Measurements from ENCODE around the gene SSH2. TPM values are rescaled to one million over a fixed set of nuclear protein-coding genes. Genes with fewer than 3 reads are reported as not detected.

Gene SSH2
- total and polyA plus RNA-seq, 2 of the 13 experiments (the other 11 are each of a cell fraction or from before 2014, with no cell fraction given) = 6.0 to 6.4 TPM

- TF ChIP-seq GLMP (CRISPR knock-in tag; IDR thresholded peaks at IDR 0.05; ENCODE audit: borderline replicate concordance) (no peak), SKIL (CRISPR knock-in tag; IDR thresholded peaks at IDR 0.05; ENCODE audit: borderline replicate concordance) (no peak), HOXD1 (CRISPR knock-in tag; IDR thresholded peaks at IDR 0.05) (no peak), HMGXB4 (CRISPR knock-in tag; IDR thresholded peaks at IDR 0.05; ENCODE audit: borderline replicate concordance in 1 of 2, low read depth in 1 of 2) (0 out of 4 replicates have a peak, but pooled peaks of 1 of the 2 experiments have one; percentile 31), TEAD3 (CRISPR knock-in tag; optimal IDR thresholded peaks at IDR 0.05; ENCODE audit: borderline replicate concordance) (no peak), CREB3 (CRISPR knock-in tag; IDR thresholded peaks at IDR 0.05) (no peak), AHDC1 (CRISPR knock-in tag; IDR thresholded peaks at IDR 0.05; ENCODE audit: borderline replicate concordance) (no peak), HNF1A (IDR thresholded peaks at IDR 0.05; ENCODE audit: low read depth) (no peak), HNF1A (CRISPR knock-in tag; IDR thresholded peaks at IDR 0.05; ENCODE audit: borderline replicate concordance) (no peak), ZSCAN31 (CRISPR knock-in tag; IDR thresholded peaks at IDR 0.05; ENCODE audit: low read depth) (no peak)
Measured at GRCh38 chr17:29615492-29616299, 314.3 kb downstream of the SSH2 start (continued).

Data from HepG2 (cell line).